GM21529 (cell line): Measurements from ENCODE around the gene ZSCAN18.

ENCODE experiments used
- ATAC-seq: cut with Tn5 transposase; IDR thresholded peaks from one replicate; pipeline ENCODE4 v1.9.1; 2021; ENCODE audit not compliant: unreplicated experiment

ZSCAN18 gene

DNA sequence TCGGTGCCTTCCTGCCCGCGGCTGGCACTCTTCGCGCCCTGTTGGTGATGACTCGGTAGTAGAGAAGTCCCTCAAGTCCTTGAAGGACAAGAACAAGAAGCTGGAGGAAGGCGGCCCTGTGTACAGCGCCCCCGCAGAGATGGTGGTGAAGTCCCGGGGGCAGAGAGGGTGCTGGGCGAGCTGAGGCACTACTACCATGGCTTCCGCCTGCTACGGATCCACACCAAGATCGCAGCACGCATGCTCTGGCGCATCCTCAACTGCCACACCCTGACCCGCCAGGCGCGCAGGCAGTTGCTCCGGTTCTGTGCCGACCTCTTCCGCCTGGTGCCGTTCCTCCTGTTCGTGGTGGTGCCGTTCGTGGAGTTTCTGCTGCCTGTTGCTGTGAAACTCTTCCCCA, 53.1 kb downstream of the ZSCAN18 start:
- ATAC-seq: no peak

DNA sequence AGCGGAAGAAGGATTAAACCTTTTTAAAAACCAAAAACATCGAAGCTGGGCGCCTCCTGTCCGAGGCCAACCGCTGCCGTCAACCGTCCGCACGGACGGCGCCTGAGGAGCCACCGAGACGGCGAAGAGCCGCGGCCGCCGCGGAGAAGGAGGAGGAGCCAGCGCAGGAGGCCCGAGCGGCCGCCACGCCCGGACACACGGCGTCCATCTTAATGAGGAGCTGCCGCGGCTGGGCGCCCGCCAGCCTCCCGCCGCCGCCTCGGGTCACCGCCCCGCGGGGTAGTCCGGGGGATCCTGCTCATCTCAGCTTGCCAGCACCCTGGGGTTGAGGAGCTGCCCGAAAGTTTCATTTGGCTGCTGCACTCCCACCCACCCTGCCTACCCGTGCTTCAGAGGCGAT, 53.6 kb downstream of the ZSCAN18 start:
- ATAC-seq: no peak

DNA sequence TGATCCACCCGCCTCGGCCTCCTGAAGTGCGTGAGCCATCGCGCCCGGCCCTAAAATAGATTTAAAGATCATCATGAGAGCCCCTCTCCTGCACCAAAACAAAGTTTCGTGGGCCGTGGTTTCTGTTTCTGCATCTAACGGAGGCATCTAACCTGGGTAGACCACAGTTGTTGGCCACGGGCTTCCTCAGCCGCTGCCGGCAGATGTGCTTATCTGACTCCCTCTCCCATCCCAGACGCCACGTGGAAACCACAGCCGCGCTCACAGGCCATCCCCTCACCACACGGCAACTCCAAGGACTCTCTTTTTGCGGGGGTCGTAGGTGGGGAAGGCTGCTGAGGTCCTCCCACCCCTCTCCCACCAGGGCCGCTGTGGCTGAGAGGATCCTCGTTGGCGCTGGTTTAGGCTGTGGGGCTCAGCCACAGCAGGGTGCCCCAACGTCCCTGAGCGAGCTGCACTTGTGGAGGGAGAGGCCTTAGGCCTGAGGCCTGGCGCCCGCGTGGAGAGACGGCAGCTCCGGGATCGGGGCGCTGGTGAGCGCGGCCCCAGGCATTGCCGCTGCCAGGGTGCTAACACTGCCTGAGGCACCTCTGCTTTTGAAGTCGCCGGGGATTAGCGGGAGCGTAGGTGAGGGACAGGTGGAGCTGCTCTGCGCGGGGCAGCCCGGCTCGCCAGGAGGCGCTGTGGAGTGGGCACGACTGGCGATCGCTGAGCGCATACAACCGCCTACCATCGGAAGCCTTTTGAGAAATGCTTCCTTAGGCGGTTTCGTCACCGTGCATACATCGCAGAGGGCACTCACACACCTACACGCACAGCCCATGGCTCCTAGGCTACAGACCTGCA, 55.3 kb downstream of the ZSCAN18 start:
- ATAC-seq: no peak

DNA sequence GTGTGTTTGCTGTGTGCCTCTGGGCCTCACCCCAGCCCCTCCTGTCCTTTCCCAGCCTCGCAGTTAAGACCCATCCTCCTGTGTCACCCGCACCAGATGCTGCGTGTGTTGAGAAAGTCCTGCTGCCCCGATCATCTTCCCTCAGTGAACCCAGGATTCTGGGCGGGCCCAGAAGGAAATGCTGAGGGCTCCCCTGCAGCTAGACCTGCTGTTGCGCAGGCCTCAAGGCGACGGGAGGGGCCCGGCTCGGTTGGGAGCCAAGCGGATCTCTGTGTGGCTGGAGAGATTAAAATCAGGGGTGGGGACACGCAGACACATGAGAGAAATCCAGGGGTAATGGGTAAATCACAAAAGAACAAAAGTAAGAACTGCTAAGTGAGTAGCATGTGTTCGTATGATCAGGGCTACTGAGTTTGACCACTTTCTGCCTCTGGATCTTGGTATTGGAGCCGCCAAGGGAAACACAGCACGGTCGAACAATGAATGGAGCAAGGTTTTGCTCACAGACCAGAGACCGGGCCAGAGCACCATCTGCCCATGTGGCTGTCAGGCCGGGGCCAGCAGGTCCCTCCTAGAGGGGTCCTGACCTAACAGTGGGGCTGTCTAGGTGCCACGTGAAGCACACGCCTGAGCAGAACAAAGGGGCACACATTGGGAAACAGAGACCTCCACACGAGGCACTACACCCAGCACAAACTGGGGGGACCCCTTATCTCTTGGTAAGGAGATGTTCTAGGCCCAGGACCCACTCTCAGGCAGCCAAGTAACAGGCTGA, 57.1 kb downstream of the ZSCAN18 start:
- ATAC-seq: no peak

DNA sequence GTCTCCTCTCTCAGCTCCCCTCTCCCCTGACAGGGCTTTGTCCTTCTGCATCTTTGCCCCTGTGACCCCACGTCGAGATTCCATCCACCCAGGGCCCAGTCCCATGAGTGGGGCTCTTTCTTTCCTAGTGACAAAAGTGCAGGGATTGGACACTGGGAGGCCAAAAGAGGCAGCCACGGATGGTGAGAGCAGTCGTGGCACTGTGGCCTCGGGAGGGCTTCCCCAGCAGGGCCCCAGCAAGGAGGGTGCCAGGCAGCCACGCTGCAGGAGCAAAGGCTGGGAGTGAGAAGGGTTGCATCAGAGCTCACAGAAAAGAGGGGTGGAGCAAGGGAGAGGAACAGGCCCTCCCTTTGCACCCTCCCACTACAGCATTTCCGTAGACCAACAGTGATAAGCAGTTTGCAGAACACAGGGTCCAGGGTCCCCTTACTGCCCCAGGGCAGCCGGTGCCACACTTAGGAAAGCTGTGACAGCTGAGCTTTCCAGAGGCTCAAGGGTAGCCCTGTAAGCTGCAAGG, 59.3 kb downstream of the ZSCAN18 start:
- no peak for ATAC-seq

DNA sequence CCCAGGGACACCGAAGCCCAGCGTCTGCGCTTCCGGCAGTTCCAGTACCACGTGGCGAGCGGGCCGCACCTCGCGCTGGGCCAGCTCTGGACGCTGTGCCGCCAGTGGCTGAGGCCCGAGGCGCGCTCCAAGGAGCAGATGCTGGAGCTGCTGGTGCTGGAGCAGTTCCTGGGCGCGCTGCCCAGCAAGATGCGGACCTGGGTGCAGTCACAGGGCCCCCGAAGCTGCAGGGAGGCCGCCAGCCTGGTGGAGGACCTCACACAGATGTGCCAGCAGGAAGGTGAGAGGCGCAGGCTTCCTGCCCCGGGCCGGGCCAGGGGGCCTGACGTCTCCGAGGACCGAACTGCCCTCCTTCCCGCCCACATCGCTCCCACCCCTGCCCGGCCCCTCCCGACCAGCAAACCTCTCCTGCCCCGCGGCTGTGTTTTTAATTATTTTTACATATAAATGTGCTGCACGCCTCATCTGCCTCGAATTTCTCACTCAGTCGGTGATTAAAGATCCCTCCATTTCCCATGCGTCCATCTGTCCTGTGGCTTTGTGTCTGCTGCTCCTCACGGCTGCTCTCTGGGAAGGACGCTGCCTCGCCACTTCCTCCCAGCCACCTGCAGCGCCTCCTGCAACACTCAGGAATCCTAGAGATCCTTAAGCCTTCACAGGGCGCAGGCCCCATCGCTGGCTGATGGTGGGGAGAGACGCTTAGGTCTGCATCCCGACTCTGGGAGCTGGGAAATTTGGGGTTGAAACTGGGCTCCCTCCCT, 59.9 kb downstream of the ZSCAN18 start:
- no peak for ATAC-seq

DNA sequence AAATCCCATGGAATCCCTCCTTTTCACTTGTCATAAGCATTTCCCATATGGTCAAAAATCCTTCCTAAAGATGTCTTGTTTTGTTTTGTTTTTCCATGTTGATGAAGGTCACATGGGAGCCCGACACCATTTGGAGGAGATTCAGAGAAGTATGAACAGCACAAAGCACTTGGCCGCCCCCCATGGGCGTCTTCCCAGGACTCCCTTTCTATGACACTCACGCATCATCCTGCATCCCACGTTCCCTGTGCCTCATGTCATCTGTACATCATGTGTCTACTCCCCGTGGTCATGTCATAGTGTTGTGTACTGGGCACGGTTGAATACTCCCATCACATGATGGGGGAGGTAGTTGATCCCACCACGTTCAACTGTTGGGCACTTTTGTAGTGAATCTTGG, 62.2 kb downstream of the ZSCAN18 start:
- ATAC-seq: no peak

DNA sequence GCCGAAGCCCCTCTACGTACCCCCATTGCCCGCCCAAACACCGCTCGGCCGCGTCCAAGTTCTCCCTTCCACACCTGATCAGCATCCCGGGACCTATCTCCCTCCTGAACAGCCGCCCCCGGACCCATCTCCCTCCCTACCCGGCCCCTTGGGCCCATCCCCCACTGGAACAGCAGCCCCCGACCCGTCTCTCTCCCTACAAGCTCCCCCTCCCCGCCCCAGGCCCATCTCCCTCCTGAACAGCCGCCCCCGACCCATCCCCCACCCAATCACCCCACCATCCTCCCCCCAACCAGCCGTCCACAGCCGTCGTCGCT, 63.6 kb downstream of the ZSCAN18 start:
- ATAC-seq: no peak
